GM19397 (cell line): ENCODE data around the gene DNAH14.
"Not testable (repeated sequence)": the region's sequence is repeated elsewhere in the genome, so short reads cannot be mapped to it uniquely, and the experiment has no call there.

ENCODE experiments used
- ATAC-seq: cut with Tn5 transposase; IDR thresholded peaks from one replicate; pipeline ENCODE4 v1.9.1; 2021; ENCODE audit warnings: mild to moderate bottlenecking, moderate library complexity; ENCODE audit not compliant: unreplicated experiment

DNAH14 gene

DNA sequence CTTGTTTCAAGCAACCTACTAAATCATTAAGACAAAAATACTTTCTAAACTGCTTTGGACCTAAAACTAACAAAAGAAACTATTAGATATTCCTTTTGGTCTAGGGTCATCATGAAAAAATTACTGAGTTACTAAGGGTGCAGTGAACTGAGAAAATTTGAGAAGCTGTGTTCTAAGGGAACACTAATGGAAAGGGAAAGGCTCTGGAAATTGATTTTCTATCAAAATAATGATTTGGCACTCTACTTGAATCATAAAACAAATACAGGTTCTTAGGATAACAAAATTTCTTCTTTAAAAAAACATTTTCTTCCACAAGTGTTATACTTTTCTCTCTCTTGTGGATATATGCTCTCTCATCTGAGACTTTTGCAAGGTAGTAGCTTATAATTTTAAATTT lies 213.5 kb downstream of the DNAH14 start:
- no peak for ATAC-seq

DNA sequence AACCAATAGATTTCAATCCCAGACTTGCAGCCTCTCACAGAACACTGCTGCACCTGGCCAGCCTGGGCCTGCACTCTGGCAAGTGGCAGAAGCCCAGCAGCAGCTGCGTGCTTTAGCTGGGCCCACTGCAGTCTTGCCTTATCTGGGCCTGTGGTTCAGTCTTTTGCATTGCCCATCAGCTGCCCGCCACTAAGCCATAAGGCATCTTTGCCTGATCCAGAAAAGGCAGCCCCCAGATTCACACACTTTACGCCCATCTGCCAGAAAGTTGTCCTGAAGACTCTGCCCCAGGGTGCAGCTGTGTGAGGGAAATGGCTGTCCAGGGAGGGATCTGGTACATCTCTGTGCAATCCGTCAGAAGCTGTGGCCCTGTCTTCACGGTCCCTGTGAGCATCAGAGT lies 217.0 kb downstream of the DNAH14 start:
- ATAC-seq = no peak

DNA sequence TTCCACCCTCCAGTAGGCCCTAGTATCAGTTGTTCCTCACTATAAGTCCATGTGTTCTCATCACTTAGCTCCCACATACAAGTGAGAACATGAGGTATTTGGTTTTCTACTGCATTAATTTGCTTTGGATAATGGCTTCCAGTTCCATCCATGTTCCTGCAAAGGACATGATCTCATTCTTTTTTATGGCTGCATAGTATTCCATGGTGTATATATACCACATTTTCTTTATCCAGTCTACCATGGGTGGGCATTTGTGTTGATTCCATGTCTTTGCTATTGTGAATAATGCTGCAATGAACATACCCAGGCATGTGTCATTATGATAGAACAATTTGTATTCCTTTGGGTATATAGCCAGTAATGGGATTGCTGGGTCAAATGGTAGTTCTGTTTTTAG lies 218.3 kb downstream of the DNAH14 start:
- ATAC-seq = not testable (repeated sequence)

DNA sequence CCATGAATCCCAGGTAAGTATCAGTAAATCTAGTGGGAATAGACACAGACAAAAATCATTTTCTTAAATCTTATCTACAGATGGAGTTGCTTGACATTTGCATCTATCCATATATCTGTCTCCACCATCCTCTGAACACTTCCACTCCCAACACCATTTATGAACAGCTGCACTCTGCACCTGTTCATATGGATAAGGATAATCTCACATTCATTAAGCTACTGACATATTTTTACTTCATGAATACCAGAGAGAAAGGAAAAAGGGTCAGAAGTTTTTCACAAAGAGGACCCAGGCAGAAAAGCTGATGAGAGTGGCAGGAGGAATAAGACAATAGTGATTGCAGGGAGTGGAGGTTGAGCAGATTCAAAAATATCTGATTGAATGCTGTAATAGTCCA lies 222.6 kb downstream of the DNAH14 start:
- ATAC-seq = no peak

DNA sequence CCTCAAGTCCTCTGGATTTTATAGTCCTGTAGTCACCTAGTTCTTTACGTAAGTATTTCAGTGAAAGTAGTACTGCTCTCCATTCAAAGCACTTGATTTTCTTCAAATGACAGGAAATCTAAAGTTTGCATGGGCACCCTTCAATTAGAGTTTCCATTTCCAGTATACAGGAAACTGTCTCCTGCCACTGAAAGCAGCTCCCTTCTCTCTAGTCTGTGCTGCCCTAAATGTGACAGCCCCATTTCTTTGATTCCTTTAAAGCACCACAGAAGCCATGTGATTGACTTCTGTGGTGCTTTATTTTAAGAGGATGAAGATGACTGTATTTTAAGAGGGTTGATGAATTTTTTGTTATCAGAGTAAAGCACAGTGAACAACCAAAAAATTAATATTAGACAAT lies 226.1 kb downstream of the DNAH14 start:
- ATAC-seq = no peak

DNA sequence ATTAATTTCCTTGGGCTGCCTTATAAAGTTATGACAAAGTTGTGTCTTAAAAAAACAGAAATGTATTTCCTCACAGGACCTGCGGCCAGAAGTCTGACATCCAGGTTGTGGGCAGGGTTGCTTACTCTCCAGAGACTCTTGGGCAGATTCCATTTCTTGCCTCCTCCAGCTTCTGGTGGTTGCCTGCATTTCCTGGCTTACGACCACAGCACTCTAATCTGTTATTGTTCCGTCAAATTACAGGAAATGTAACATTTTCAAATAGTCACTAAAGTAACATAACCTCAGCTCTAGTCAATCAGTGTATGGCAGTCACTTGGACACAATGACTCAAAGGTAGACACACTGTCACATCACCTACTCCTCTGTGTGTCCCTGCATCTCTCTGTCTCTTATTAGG lies 226.8 kb downstream of the DNAH14 start:
- ATAC-seq = no peak

DNA sequence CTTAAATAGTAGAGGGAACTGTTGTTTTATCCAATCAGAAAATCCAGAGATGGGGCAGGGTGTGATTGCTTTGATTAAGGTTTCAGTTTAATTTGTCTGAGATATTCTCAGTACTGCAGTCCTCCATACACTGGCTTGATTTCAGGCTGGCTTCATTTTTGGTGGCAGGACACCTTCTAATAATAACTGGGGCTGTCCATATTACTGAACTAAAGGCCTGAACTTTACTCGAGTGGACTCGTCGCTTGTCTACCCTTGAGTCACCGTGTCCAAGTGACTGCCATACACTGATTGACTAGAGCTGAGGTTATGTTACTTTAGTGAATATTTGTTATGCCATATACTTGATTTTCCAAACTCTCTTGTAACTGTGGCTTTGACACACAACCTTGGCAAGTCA lies 228.8 kb downstream of the DNAH14 start:
- ATAC-seq = no peak

DNA sequence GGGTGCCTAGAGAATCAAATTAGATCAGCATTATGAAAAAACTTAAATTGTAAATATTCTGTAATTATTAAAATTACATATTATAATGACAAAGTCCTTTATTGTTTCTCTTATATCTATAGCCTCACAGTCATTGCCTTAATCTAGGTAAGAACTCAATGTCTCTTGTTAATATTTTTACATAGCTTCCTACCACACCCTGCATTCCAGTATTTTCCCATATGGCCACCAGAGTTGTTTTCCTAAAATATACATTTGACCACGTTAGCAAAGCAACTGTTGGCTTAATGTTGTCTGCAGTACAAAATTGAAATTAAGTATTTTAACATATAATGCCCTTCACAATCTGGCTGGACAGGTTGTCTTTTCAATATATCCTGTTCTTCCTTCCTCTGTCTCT lies 230.3 kb downstream of the DNAH14 start:
- no peak for ATAC-seq

DNA sequence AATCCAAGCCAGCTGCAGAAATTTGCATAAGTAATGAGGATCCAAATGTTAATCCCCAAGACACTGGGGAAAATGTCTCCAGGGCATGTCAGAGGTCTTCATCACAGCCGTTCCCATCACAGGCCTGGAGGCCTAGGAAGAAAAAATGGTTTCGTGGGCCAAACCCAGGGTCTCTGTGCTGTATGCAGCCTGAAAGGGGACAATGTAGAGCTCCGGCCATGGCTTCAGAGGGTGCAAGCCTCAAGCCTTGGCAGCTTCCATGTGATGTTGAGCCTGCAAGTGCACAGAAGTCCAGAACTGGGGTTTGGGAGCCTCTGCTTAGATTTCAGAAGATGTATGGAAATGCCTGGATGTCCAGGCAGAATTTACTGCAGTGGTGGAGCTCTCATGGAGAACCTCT lies 247.9 kb downstream of the DNAH14 start:
- not testable (repeated sequence) for ATAC-seq

DNA sequence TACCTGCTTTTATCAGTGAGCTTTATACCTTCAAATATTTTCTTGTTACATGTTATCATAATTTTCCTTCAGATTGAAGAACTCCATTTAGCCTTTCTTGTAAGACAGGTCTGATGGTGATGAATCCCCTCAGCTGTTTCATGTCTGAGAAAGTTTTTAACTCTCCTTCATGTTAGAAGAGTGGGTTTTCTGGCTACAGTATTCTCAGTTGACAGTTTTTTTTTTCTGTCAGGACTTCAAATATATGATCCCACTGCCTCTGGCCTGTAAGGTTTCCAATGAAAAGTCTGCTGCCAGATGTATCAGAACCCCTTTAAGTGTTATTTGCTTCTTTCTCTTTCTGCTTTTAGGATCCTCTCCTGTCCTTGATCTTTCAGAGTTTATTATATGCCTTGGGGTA lies 250.2 kb downstream of the DNAH14 start:
- no peak for ATAC-seq

DNA sequence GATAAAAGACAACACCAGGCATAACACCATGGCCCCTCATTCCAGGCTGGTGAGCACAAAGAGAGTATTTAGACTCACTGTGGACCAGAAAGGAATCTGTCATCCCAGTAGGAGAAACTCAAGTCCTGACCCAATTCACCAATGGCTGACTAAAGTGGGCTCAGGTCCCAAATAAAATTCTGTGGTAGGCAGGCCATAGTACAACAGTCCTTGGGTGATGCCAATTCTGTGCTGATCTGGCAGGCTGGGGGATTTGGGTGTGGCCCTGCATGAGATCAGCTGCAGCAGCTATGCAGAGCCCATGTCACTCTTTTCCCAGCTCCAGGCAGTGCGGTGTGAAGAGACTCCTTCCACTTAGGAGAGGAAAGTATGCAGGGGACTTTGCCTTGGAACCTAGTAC lies 253.2 kb downstream of the DNAH14 start:
- ATAC-seq = no peak

DNA sequence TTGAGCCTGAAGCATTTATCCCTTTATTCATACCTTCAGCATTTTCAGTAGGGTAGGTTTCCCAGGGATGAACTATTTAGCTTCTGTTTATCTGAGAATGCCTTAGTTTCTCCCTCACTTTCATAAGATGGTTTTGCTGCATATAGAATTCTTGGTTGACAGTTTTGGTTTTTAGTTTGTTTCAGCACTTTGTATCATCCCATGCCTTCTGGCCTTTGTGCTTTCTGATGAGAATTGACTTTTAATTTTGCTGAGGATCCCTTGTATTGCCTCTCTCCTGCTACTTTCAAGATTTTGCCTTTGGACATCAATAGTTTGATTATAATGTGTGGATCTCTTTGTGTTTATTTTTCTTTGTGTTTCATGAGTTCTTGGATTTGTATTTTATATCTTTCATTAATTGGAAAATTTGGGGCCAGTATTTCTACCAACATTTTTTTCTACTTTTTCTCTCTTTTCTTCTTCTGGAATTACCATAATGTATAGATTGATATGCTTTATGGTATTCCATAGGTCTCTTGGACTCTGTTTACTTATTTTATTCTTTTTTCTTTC lies 261.8 kb downstream of the DNAH14 start:
- no peak for ATAC-seq

DNA sequence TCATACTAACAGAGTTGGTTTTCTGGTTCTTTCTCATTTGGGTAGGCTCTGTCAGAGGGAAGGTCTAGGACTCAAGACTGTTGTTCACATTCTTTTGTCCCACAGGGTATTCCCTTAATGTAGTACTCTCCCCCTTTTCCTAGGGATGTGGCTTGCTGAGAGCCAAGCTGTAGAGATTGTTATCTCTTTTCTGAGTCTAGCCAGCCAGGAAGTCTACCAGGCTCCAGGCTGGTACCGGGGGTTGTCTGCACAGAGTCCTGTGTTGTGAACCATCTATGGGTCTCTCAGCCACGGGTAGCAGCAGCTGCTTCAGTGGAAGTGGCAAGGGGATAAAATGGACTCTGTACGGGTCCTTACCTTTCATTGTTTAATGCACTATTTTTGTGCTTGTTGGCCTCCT lies 272.0 kb downstream of the DNAH14 start:
- no peak for ATAC-seq

DNA sequence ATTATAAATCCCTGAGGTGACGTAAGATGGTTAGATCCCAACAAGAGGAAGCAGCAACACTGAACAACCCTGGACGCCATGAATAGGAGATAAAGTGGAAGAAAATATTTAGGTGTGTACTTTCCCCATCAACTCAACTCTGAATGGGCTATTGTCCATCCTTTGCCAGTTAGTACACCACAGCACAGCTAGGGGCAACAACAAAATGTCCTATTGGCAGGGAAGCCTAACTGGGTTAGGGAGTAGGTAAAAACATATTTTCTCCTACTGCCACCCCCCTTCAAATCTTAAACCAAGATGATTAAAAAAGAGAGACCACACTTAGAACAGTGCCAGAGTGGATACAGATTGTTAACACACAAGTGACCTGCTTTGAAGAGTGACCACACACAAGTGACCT lies 278.3 kb downstream of the DNAH14 start:
- ATAC-seq = no peak

DNA sequence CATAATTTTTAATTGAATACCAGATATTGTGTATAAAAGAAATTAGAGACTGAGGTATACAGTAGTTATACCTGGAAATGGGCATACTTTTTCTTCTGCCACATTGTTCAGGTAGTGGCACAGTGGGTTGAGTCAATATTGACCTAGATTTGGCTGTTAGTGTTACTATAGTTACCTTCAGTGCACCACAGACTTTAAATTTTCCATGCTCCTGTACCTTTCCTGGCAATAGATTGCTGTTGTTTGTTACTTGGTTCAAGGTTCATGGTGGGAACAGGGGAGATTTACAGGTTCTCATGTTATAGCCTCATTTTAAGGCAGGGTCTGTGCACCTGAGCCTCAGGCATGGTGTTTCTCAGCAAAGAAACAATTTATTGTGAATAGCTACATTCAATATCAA lies 279.7 kb downstream of the DNAH14 start:
- no peak for ATAC-seq

DNA sequence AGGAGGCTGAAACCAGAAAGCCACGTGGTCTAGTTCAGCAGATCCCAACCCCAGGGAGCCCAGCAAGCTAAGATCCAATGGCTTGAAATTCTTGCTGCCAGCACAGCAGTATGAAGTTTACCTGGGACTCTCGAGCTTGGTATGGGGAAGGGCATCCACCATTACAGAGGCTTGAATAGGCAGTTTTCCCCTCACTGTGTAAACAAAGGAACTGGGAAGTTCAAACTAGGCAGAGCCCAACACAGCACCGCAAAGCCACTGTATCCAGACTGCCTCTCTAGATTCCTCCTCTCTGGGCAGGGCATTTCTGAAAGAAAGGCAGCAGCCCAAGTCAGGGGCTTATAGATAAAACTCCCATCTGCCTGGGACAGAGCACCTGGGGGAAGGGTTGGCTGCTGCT lies 280.7 kb downstream of the DNAH14 start:
- ATAC-seq = not testable (repeated sequence)

DNA sequence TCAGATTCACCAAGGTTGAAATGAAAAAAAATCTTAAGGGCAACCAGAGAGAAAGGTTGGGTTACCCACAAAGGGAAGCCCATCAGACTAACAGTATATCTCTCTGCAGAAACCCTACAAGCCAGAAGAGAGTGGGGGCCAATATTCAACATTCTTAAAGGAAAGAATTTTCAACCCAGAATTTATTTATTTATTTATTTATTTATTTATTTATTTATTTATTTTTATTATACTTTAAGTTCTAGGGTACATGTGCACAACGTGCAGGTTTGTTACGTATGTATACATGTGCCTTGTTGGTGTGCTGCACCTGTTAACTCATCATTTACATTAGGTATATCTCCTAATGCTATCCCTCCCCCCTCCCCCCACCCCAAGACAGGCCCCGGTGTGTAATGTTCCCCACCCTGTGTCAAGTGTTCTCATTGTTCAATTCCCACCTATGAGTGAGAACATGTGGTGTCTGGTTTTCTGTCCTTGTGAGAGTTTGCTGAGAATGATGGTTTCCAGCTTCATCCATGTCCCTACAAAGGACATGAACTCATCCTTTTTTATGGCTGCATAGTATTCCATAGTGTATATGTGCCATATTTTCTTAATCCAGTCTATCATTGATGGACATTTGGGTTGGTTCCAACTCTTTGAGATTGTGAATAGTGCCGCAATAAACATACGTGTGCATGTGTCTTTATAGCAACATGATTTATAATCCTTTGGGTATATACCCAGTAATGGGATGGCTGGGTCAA lies 282.4 kb downstream of the DNAH14 start:
- ATAC-seq = not testable (repeated sequence)

DNA sequence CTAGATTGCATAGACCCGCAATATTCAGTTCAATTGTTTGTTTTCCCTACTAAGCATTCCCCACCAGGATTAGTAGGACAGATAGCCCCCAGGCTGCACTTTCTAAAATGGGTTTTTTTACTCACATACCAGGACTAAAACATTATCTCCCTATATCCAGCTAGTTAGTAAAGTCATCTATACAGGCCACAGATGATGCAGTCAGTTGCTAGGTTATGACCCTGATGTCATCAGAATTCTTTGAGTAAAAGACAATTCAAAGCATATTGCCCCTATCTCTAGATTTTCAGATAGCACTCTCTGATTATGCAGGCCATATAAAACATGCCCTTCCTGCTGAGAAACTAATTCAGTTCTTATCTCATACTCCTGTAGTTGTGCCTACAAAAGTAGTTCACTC lies 294.8 kb downstream of the DNAH14 start:
- no peak for ATAC-seq

DNA sequence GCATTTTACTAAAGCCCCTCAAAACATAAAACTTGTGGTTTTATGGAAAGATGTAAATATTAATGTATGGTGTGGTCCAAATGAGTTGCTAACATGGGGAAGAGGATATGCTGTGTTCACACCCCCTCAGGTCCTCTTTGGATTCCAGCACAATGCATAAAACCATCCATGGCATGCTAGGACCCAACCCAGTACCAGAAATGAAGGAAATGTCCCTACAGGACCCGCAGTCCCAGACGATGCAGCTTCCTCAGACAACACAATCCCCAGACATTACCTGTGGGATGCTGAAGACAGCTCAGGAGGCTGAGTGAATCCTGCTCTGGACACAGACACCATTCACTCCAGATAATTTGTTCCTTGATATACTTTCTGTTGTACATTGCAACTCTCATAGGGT lies 296.2 kb downstream of the DNAH14 start:
- ATAC-seq = no peak

DNA sequence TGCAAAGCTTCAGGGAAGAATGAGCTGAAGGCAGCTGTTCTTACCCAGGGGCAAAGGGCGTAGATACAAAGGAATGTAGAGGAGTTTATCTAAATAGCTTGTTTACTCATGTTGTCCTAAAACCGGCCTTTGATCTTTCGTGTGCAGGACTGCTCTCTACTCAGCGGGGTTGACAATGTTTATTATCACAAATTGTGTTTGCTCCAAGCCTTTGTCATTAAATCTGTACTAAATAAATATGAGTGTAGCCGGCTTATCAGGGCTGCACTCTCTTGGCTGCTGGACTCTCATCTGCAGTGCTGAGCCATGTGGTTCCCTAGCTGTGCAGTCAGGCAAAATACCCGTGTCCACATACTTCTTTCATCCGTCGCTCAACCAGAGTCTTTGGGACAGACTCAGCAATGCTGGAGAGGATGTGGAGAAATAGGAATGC lies 299.4 kb downstream of the DNAH14 start:
- ATAC-seq = no peak

DNA sequence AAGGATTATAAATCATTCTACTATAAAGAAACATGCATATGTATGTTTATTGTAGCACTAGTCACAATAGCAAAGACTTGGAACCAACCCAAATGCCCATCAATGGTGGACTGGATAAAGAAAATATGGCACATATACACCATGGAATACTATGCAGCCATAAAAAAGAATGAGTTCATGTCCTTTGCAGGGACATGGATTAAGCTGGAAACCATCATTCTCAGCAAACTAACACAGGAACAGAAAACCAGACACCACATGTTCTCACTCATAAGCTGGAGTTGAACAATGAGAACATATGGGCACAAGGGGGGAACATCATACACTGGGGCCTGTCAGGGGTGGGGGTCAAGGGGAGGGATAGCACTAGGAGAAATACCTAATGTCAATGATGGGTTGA lies 300.0 kb downstream of the DNAH14 start:
- ATAC-seq = not testable (repeated sequence)

DNA sequence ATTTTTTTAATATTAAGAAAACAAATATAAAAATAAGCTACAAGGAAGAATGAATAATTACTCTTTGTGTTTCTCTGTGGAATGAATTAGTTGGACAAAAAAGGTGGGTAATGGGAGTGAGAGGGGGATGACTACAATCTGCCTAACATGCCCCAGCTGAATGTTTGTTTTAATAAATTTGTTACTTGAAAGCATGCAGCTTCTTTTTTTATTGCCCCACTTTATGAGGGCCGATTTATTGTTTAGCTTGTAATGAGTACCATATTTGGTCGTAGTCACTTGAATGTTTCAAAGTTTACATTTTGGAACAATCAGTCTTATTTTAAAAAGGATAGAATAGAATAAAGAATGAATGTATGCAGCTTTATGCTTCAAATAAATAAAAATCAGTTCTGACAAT lies 301.0 kb downstream of the DNAH14 start:
- no peak for ATAC-seq

DNA sequence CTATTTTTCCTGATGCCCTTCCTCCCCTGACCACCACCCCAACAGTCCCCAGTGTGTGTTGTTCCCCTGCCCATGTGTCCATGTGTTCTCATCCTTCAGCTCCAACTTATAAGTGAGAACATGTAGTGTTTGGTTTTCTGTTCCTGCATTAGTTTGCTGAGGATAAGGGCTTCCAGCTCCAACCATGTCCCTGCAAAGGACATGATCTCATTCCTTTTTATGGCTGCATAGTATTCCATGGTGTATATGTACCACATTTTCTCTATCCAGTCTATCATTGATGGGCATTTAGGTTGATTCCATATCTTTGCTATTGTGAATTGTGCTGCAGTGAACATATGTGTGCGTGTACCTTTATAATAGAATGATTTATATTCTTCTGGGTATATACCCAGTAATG lies 303.5 kb downstream of the DNAH14 start:
- not testable (repeated sequence) for ATAC-seq
